Measurements from ENCODE around the gene ATG12.

Gene ATG12

DNA sequence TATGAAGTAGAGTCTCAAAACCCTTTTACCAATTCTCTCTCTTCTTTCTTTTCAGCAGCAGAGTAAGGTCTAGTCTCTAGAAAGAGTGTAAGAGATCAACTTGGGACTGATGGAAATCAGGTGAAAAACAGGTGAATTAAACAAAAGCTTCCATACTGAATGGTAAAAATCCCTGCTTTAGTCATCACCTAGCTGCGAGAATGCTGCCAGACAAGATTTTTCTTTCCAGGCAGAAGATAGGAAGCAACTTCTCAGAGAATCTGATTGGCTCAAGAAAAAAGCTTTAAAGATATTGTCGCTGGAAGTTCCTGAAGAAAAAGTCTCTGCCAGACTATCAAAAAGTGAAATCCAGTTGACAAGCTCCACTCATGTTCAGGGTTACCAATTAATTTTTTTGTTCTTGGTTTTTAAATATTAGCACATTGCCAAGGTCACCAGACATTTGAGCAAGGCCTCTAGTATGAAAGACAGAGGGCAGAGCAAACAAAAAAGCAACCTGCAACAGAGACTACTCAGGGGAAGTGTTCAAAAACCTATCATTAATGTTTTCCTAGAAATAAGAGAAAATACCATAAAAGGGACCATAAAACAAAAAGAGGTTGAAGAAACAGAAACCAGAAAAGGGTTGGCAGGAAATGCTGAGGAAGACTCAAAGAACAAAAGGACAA, 34.2 kb downstream of the ATG12 start:
- DNase-seq, result no peak

DNA sequence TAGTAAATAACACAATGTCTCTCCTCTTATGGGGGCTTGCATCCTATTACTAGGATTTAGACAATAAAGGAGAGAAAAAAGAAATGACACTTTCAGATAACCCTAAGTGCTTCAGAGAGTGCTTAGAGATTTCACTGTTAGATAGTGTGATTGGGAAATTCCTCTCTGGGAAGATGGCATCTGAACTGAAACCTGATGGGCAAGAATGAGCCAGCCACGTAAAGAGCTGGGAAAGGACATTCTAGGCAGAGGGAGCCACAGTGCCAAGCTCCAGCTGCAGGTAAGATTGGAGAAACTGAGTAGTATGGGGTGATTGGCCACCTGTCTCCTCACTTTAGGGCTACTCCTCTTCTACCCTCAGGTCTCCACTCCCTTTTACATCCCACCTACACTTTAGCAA, 39.4 kb downstream of the ATG12 start:
- no peak for DNase-seq

DNA sequence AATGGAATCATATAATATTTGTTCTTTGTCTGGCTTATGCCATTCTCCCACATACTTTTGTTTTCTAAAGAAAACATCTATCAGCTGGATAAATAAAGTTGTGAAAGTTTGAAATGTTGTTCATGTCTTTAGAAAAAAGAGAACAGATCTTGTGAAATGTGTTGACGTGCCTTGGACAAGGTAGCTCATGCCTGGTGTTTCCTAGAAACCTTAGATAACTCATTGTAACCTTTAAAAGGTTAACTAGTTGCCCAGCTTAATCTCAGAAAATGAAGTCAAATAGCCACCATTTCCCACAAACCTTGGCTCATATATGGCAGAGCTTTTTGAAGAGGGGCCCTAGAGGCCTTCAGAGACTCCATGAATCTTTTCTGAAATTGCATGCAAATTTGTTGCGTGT, 40.2 kb downstream of the ATG12 start:
- DNase-seq, result no peak

DNA sequence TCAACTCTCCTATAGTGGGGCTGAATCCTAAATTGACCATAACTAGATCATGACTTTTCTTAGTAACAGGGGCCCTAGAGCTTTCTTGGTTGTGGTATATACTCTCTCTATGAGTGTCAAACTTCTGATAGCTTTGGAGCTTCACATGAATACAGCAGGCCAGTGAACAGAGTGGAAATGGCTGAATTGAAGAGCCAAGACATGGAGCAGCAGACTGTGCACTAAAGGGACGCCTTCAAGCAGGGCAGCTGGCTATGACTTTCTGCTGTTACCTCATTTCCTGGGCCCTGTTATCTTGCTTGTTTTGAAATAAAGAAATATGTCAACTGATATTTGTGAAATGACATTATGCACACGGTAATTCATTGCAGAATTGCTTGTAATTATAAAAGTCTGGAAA, 41.3 kb downstream of the ATG12 start:
- DNase-seq, result no peak

DNA sequence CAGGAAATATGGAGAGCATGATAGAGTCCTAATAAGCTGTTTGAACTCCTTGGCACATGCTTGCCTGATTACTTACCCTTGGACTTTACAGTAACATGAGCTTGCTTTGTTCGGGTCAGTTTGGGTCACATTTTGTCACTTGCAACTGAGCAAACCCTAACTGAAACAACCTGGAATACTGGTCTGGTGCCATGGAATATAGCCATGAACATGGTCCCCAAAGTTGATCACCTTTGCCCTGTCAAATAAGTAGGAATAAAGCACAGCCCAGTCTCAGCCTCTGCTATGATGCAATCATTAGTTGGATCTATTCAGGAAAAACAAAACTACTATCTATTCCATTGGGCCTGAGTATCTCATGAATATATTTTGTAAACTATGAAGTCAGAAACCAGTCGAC, 43.1 kb downstream of the ATG12 start:
- no peak for DNase-seq

DNA sequence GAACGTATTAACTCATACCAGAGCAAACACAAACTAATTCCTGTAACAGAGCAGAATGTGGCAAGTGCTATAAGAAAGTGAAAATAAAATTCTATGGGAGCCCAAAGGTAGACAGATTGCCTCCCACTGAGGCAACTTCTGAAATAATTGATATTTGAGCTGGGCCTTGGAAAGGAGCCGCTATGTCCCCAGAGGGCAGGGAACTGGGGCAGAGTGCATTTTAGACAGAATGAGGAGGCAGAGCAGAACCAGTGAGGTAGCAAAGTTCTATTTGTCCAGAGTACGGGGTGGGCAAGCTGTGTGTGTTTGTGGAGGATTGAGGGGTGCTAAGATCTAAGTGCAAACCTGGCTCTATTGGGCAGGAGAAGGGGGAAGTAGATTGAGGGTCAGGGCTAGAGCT, 44.7 kb downstream of the ATG12 start:
- no peak for DNase-seq

DNA sequence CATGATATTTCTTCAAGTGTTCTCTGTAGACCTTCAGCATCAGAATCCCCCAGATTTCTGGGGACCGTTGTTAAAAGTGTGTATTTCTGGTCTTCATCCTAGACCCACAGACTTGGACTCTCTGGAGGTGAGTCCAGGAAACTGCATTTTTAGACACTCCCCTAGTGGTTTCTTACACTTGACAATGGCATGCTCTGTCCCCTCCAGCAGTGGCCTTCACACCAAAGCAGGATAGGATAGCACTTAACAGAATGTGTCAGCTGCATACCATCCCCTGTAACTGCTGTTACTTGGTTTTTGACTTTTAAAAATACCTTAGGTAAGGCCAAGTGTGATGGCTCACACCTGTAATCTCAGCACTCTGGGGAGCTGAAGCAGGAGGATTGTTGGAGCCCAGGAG, 45.7 kb downstream of the ATG12 start:
- no peak for DNase-seq

DNA sequence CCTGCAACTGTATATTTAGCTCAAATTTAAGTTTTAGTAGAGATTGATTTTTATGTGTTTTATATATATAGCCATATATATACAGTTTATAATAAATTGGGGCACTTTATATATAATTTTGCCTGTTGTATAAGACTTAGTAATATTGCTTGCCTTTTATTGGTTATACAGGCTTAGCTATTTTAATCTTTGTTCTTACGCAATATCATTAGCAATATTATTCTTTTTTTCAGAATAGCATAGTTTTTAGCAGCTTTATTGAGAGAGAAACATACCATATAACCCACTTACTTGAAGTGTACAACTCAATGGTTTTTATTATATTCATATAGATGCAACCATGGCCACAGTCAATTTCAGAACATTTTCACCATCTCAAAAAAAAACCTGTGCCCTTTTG, 52.9 kb downstream of the ATG12 start:
- DNase-seq, result no peak

DNA sequence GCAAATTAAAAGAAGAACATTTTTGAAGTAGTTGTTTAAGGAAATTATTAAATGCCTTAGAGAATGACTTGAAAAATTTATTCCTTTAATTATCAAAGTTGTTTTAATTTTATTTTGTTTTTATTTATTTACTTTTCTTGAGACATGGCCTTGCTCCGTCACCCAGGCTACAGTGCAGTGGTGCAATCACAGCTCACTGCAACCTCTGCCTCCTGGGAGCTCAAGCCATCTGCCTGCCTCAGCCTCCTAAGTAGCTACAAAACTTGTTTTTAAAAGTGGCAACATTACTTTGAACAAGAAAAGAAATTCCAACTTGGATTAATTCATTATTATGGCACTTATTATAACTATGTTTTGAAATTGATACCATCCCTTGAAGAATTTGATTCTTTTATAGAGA, 53.9 kb downstream of the ATG12 start:
- DNase-seq, result no peak

DNA sequence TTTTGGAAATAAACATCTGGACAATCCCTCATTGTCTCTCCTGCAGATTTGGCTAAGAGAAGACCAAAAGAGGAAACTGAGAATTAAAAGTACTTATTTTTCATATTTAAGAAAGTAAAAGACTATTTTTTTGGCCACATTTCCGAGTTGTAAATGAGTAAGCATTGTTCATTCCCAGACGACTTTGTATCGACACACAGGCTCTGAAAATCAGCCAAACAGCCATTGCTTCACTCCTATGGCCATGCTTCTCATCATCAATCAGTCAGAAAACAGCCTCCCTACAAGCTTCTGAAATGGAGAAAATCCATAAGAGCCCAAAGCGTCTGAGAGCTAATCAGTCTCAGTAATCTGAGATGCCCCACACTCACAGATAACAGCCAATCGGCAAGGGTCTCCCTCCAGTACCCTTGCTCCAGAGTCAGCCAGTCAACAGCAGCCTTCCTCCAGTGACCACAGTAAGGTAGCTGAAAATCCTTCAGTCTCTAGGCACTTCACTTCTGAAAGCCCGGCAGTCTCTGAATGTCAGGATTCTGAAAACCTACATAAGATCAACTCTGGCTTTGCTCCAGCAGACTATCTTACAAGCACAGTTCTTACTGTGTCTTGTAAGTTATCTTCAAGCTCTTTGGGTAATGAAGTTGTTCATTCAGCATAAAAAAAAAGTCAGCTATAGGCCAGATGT, 55.8 kb downstream of the ATG12 start:
- no peak for DNase-seq

DNA sequence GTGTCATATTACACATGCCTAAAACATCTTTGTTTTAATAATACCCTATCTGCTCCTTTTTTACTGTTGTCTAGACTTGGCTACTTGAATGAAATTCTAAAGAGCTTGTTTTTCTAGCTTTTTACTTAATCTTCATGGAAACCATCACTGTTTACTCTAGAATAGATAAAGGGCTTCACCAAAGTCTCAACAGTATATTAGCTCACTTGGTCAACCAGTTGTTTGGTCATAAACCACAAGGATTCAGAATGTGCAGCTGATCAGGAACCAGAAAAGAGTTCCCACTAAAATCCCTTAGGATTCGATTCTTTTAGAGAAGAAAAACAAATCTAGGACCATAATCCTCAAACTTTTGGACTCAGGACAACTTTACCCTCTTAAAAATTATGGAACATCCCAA, 62.9 kb downstream of the ATG12 start:
- DNase-seq, result no peak

Measured in stimulated activated CD4-positive, alpha-beta T cell treated with anti-CD3 and anti-CD28 coated beads, Interleukin-4, amount 100 ng/mL, for 1 hour (primary cell).